SH-SY5Y (cell line): ENCODE measurements around the gene OAT.

ENCODE experiments used
- GATA2 ChIP-seq: IDR thresholded peaks from 2 replicates; pipeline ENCODE4 v1.6.1; 2011; ENCODE audit warnings: mild to moderate bottlenecking, low read depth, low read length
- GATA3 ChIP-seq: IDR thresholded peaks from 2 replicates; pipeline ENCODE4 v1.6.1; 2011; ENCODE audit warnings: low read depth, mild to moderate bottlenecking, low read length, moderate library complexity

OAT gene

GRCh38 chr10:124401633-124402032 lies 17.1 kb downstream of the OAT start:
- no peak for TF ChIP-seq GATA3
- TF ChIP-seq GATA2 = no peak

- TF ChIP-seq GATA3 = no peak
- TF ChIP-seq GATA2 = no peak
Measured at GRCh38 chr10:124394583-124394982, 24.1 kb downstream of the OAT start.

- TF ChIP-seq GATA3 = no peak
- no peak for TF ChIP-seq GATA2
Measured at GRCh38 chr10:124392626-124393342, 25.9 kb downstream of the OAT start.

- TF ChIP-seq GATA2 (no peak), GATA3 (no peak)
Measured at GRCh38 chr10:124390471-124391187, 28.1 kb downstream of the OAT start.

GRCh38 chr10:124389613-124390361 lies 28.9 kb downstream of the OAT start:
- no peak for TF ChIP-seq GATA2

- TF ChIP-seq GATA2 (no peak), GATA3 (no peak)
Measured at GRCh38 chr10:124388823-124389612, 29.7 kb downstream of the OAT start.

- TF ChIP-seq GATA2 = no peak
Measured at GRCh38 chr10:124388476-124388822, 30.3 kb downstream of the OAT start.

GRCh38 chr10:124387078-124387874 lies 31.4 kb downstream of the OAT start:
- TF ChIP-seq GATA3 (no peak), GATA2 (no peak)

GRCh38 chr10:124386186-124387077 lies 32.3 kb downstream of the OAT start:
- TF ChIP-seq GATA3 (no peak), GATA2 (no peak)

- TF ChIP-seq GATA2 = no peak
Measured at GRCh38 chr10:124385627-124386185, 33.0 kb downstream of the OAT start.

- no peak for TF ChIP-seq GATA2
- TF ChIP-seq GATA3 = no peak
Measured at GRCh38 chr10:124384591-124385190, 34.0 kb downstream of the OAT start.

GRCh38 chr10:124384172-124384571 lies 34.6 kb downstream of the OAT start:
- TF ChIP-seq GATA3 (no peak), GATA2 (no peak)
